Measurements from ENCODE around the gene DEFB132.

Gene DEFB132

DNA sequence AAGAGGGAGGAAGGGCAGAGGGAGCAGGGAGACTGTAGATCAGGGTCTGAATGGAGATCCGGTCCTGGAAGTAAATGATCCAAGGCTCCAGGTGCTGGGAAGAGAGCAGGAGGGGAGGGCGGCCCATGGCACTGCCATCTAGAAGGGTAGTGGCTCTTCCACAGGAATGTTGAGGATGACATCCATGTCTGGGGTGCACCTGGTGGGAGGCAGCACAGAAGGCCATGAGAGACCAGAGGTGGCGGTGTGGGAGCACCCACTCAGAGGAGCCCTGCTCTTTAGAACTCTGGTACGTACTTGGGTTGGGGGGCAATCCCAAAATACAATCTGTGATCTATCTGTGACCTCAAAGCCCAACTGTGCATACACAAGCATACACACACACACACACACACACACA, 13.5 kb downstream of the DEFB132 start:
- H3K4me1 ChIP-seq (ENCODE audit: control insufficient read depth in 1 of 2, insufficient read depth in 2 of 2, low read length in 2 of 2) = peaks cover 0 to 3% of the 10 kb centered on the region in 2 experiments
- no peaks in the 10 kb centered on the region for H3K27me3 ChIP-seq (ENCODE audit: insufficient read depth, low read length)
- peaks cover 2% of the 10 kb centered on the region for H3K79me1 ChIP-seq (ENCODE audit: low read length)
- H3K4ac ChIP-seq (ENCODE audit: low read depth, low read length) = no peak overlapping the region
- no peak overlapping the region for H2AK5ac ChIP-seq (ENCODE audit: low read length)
- no peak overlapping the region for H2BK12ac ChIP-seq (ENCODE audit: low read length)
- no peak overlapping the region for H4K91ac ChIP-seq (ENCODE audit: low read depth, low read length)
- no peak overlapping the region for H2BK5ac ChIP-seq (ENCODE audit: low read depth, low read length, poor library complexity)
- H3K14ac ChIP-seq (ENCODE audit: low read length) = no peak overlapping the region
- H4K12ac ChIP-seq (ENCODE audit: low read depth, low read length) = no peak overlapping the region
- no peak overlapping the region for H3K9ac ChIP-seq (ENCODE audit: low read length)
- peaks cover 2% of the 10 kb centered on the region for H3K79me2 ChIP-seq (ENCODE audit: control insufficient read depth, insufficient read depth, low read length, poor library complexity)
- H4K8ac ChIP-seq (ENCODE audit: low read depth, low read length) = no peak overlapping the region
- no CpG with 5 or more reads among the region's 4 CpGs for WGBS (ENCODE audit: extremely low coverage, insufficient coverage, insufficient read length)
- no peak for DNase-seq
- no peak overlapping the region for H2AFZ ChIP-seq (ENCODE audit: insufficient read depth, low read length, poor library complexity)
- no peak overlapping the region for H3K18ac ChIP-seq (ENCODE audit: low read length)
- no peaks in the 10 kb centered on the region for H3K9me3 ChIP-seq (ENCODE audit: insufficient read depth, low read depth, low read length)
- H2BK120ac ChIP-seq (ENCODE audit: insufficient read depth, low read length, poor library complexity) = no peak overlapping the region
- H3K23ac ChIP-seq (ENCODE audit: low read length) = no peak overlapping the region
- H3K27ac ChIP-seq (ENCODE audit: low read depth, low read length) = no peak overlapping the region
- no peak overlapping the region for H3K4me2 ChIP-seq (ENCODE audit: low read length)
- H3K4me3 ChIP-seq (ENCODE audit: low read depth, low read length) = no peak overlapping the region
- peaks cover 2 to 7% of the 10 kb centered on the region in 2 experiments for H3K36me3 ChIP-seq (ENCODE audit: control insufficient read depth in 1 of 2, insufficient read depth in 2 of 2, low read length in 2 of 2)

DNA sequence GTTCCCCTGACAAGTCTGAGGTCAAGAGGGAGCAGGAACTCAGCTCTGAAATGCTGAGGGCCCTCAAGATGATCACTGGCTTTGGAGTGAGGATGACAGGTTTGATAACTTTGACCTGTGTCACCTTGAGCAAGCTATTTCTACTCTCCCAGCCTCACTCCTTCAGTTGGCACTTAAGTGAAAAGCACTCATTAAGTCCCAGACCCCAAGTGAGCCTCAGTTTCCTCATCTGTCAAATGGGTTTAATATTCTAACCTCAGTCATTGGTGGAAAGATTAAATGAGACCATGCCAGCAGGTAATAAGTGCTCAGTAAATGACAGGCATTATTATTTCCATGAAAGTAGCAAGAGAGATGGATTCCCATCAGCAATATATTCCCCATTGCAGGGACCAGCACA, 14.0 kb downstream of the DEFB132 start:
- Histone ChIP-seq H3K79me2 (ENCODE audit: control insufficient read depth, insufficient read depth, low read length, poor library complexity) (peaks cover 2% of the 10 kb centered on the region), H2AK5ac (ENCODE audit: low read length) (no peak overlapping the region)

DNA sequence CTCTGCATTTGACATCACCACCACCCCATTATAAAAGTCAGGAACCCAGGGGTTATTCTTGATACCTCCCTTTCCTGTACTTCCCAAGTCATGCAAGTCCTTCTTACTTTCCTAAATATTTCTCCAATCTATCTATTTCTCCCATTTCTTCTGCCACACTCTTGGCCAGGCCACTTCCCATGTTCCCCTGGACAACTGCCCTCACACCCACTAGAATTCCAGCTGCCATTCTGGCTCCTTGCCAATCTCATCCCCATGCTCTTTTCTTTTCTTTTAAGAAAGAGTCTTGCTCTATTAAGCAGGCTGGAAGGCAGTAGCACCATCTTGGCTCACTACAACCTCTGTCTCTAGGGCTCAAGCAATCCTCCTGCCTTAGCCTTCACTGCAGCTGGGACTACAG, 15.2 kb downstream of the DEFB132 start:
- no peak overlapping the region for H2BK5ac ChIP-seq (ENCODE audit: low read depth, low read length, poor library complexity)
- H2AFZ ChIP-seq (ENCODE audit: insufficient read depth, low read length, poor library complexity) = no peak overlapping the region
- H4K8ac ChIP-seq (ENCODE audit: low read depth, low read length) = no peak overlapping the region
- H3K79me1 ChIP-seq (ENCODE audit: low read length) = no peaks in the 10 kb centered on the region
- H3K4ac ChIP-seq (ENCODE audit: low read depth, low read length) = no peak overlapping the region
- no peak for DNase-seq
- no peak overlapping the region for H3K4me3 ChIP-seq (ENCODE audit: low read depth, low read length)
- no peaks in the 10 kb centered on the region for H3K79me2 ChIP-seq (ENCODE audit: control insufficient read depth, insufficient read depth, low read length, poor library complexity)
- no peak overlapping the region for H3K18ac ChIP-seq (ENCODE audit: low read length)
- no peak overlapping the region for H3K14ac ChIP-seq (ENCODE audit: low read length)
- peaks cover 10 to 22% of the 10 kb centered on the region in 2 experiments for H3K36me3 ChIP-seq (ENCODE audit: control insufficient read depth in 1 of 2, insufficient read depth in 2 of 2, low read length in 2 of 2)
- H3K4me2 ChIP-seq (ENCODE audit: low read length) = no peak overlapping the region
- no peak overlapping the region for H2BK120ac ChIP-seq (ENCODE audit: insufficient read depth, low read length, poor library complexity)
- H3K27ac ChIP-seq (ENCODE audit: low read depth, low read length) = no peak overlapping the region
- no peaks in the 10 kb centered on the region for H3K27me3 ChIP-seq (ENCODE audit: insufficient read depth, low read length)
- H3K9me3 ChIP-seq (ENCODE audit: insufficient read depth, low read depth, low read length) = no peaks in the 10 kb centered on the region
- no peak overlapping the region for H2BK12ac ChIP-seq (ENCODE audit: low read length)
- H2AK5ac ChIP-seq (ENCODE audit: low read length) = no peak overlapping the region
- no peak overlapping the region for H3K9ac ChIP-seq (ENCODE audit: low read length)
- H3K23ac ChIP-seq (ENCODE audit: low read length) = no peak overlapping the region
- no peaks in the 10 kb centered on the region for H3K4me1 ChIP-seq (ENCODE audit: control insufficient read depth in 1 of 2, insufficient read depth in 2 of 2, low read length in 2 of 2)
- H4K12ac ChIP-seq (ENCODE audit: low read depth, low read length) = no peak overlapping the region
- H4K91ac ChIP-seq (ENCODE audit: low read depth, low read length) = no peak overlapping the region

More for the DNA sequence above, 14.0 kb downstream of the DEFB132 start:
- Histone ChIP-seq H2AFZ (ENCODE audit: insufficient read depth, low read length, poor library complexity) (no peak overlapping the region), H4K8ac (ENCODE audit: low read depth, low read length) (no peak overlapping the region), H4K91ac (ENCODE audit: low read depth, low read length) (no peak overlapping the region), H3K14ac (ENCODE audit: low read length) (no peak overlapping the region), H3K4me3 (ENCODE audit: low read depth, low read length) (no peak overlapping the region), H2BK12ac (ENCODE audit: low read length) (no peak overlapping the region), H2BK120ac (ENCODE audit: insufficient read depth, low read length, poor library complexity) (no peak overlapping the region), H3K9me3 (ENCODE audit: insufficient read depth, low read depth, low read length) (no peaks in the 10 kb centered on the region), H3K27ac (ENCODE audit: low read depth, low read length) (no peak overlapping the region), H3K79me1 (ENCODE audit: low read length) (peaks cover 2% of the 10 kb centered on the region), H3K23ac (ENCODE audit: low read length) (no peak overlapping the region), H4K12ac (ENCODE audit: low read depth, low read length) (no peak overlapping the region), H3K27me3 (ENCODE audit: insufficient read depth, low read length) (no peaks in the 10 kb centered on the region), H3K4me1 (ENCODE audit: control insufficient read depth in 1 of 2, insufficient read depth in 2 of 2, low read length in 2 of 2) (peaks cover 0 to 3% of the 10 kb centered on the region in 2 experiments), H3K9ac (ENCODE audit: low read length) (no peak overlapping the region), H3K4ac (ENCODE audit: low read depth, low read length) (no peak overlapping the region), H2BK5ac (ENCODE audit: low read depth, low read length, poor library complexity) (no peak overlapping the region), H3K4me2 (ENCODE audit: low read length) (no peak overlapping the region), H3K18ac (ENCODE audit: low read length) (no peak overlapping the region), H3K36me3 (ENCODE audit: control insufficient read depth in 1 of 2, insufficient read depth in 2 of 2, low read length in 2 of 2) (peaks cover 3 to 11% of the 10 kb centered on the region in 2 experiments)
- DNase-seq = no peak

DNA sequence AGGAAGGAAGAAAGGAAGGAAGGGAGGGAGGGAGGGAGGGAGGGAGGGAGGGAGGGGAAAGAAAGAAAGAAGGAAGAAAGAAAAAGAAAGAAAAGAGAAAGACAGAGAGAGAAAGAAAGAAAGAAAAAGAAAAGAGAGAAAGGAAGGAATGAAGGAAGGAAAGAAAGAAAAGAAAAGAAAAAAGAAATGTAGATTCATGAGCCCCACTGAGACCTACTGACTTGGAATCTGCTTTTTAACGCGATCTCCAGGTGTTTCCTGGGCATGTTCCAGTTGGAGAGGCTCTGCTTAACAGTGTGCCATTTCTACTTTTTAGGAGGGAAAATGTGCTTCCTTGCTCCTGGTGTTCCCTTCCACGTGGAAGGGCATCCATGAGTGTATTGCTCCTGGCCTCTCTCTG, 16.4 kb downstream of the DEFB132 start:
- Histone ChIP-seq H2BK12ac (ENCODE audit: low read length) (no peak overlapping the region), H3K79me1 (ENCODE audit: low read length) (no peaks in the 10 kb centered on the region), H3K14ac (ENCODE audit: low read length) (no peak overlapping the region), H3K27me3 (ENCODE audit: insufficient read depth, low read length) (no peaks in the 10 kb centered on the region), H3K4me3 (ENCODE audit: low read depth, low read length) (no peak overlapping the region), H3K4ac (ENCODE audit: low read depth, low read length) (no peak overlapping the region), H3K36me3 (ENCODE audit: control insufficient read depth in 1 of 2, insufficient read depth in 2 of 2, low read length in 2 of 2) (peaks cover 13 to 29% of the 10 kb centered on the region in 2 experiments), H3K79me2 (ENCODE audit: control insufficient read depth, insufficient read depth, low read length, poor library complexity) (no peaks in the 10 kb centered on the region), H2AK5ac (ENCODE audit: low read length) (no peak overlapping the region), H4K8ac (ENCODE audit: low read depth, low read length) (no peak overlapping the region), H3K9ac (ENCODE audit: low read length) (no peak overlapping the region), H2BK5ac (ENCODE audit: low read depth, low read length, poor library complexity) (no peak overlapping the region), H3K18ac (ENCODE audit: low read length) (no peak overlapping the region), H3K27ac (ENCODE audit: low read depth, low read length) (no peak overlapping the region), H4K12ac (ENCODE audit: low read depth, low read length) (no peak overlapping the region), H3K4me2 (ENCODE audit: low read length) (no peak overlapping the region), H3K23ac (ENCODE audit: low read length) (no peak overlapping the region), H3K4me1 (ENCODE audit: control insufficient read depth in 1 of 2, insufficient read depth in 2 of 2, low read length in 2 of 2) (no peaks in the 10 kb centered on the region), H3K9me3 (ENCODE audit: insufficient read depth, low read depth, low read length) (no peaks in the 10 kb centered on the region), H2BK120ac (ENCODE audit: insufficient read depth, low read length, poor library complexity) (no peak overlapping the region), H2AFZ (ENCODE audit: insufficient read depth, low read length, poor library complexity) (no peak overlapping the region), H4K91ac (ENCODE audit: low read depth, low read length) (no peak overlapping the region)
- no CpG with 5 or more reads among the region's 3 CpGs for WGBS (ENCODE audit: extremely low coverage, insufficient coverage, insufficient read length)
- no peak for DNase-seq
